Activated T-cell treated with anti-CD3 and anti-CD28 coated beads, Interleukin-2, amount 50 U/mL, for 24 hours (primary cell): Measurements from ENCODE around the gene WDR20.
"Not testable (repeated sequence)": the region's sequence is repeated elsewhere in the genome, so short reads cannot be mapped to it uniquely, and the experiment has no call there.

ENCODE experiments used
- DNase-seq: peaks from one replicate; pipeline ENCODE4 v3.0.0-alpha.2; 2020
- H3K27ac Mint-ChIP-seq: 2 replicates; pipeline ENCODE4 v1.8.0; 2020; ENCODE audit warnings: mild to moderate bottlenecking, mixed read lengths
- H3K27me3 Mint-ChIP-seq: 2 replicates; pipeline ENCODE4 v1.8.0; 2020; ENCODE audit warnings: mixed read lengths
- H3K36me3 Mint-ChIP-seq: 2 replicates; pipeline ENCODE4 v1.8.0; 2020; ENCODE audit warnings: low read depth, mixed read lengths
- H3K4me1 Mint-ChIP-seq: 2 replicates; pipeline ENCODE4 v1.8.0; 2020; ENCODE audit warnings: low read depth, mixed read lengths
- H3K4me3 Mint-ChIP-seq: 2 replicates; pipeline ENCODE4 v1.8.0; 2020; ENCODE audit warnings: mild to moderate bottlenecking, moderate library complexity, mixed read lengths
- H3K9me3 Mint-ChIP-seq: 2 replicates; pipeline ENCODE4 v1.8.0; 2020; ENCODE audit warnings: mixed read lengths

WDR20 gene

DNA sequence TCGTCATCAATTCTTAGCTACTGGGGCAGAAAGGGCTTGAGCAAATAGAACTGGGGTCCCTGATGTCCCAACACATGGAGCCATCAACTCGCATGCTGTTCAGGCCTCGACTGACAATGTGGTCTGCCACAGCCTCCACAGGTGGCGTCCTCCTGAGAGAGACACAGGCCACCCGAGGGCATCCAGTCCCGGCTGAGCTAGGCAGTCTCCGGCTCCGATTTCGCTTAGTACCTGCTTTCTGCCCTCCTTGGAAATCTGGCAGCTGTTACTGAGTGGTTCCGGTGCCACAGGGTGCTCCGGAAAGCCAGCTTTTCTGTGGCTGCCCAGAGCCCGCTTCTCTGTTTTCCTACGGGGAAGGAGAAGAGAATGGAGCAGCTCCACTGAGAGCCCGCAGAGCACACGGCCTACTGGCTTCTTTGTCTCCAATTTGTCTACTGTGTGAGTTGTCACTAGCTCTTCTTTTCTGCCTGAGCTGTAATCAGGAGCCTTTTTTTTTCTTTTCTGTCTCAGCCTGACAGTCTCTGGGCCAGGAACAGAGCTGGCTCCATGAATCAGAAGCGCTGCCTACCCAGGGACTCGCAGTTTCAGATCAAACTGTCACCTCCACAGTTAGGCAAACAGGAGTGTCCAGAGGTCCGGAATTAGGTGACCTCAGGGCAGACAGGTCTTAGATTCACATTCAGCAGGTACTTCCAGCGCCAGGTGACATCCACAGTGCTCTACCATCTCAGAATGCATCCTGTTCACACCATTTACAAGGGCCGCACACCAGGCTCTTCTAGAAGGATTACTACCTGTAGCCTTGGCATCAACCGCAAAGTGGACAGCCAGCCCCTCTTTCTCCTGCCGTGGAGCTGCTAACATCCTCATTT is 92.0 kb downstream of the WDR20 start:
- no peak overlapping the region for H3K27ac Mint-ChIP-seq
- H3K4me1 Mint-ChIP-seq, result no peaks in the 10 kb centered on the region
- no peak for DNase-seq
- H3K27me3 Mint-ChIP-seq, result no peaks in the 10 kb centered on the region
- H3K4me3 Mint-ChIP-seq, result no peak overlapping the region
- no peaks in the 10 kb centered on the region for H3K36me3 Mint-ChIP-seq
- no peaks in the 10 kb centered on the region for H3K9me3 Mint-ChIP-seq

DNA sequence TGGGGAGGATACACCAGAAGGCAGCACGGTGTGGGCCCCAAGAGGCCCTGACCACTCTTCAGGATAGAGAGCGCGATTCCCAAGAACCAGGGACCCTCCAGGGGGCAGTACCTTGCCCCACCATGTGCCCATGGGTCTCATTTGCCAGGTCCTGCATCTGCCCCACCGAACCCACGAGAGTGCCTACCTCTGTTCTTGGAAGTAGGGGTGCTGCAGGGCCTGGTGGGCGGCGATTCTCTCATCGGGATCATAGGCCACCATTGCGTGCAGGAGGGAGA is 92.6 kb downstream of the WDR20 start:
- H3K9me3 Mint-ChIP-seq, result no peaks in the 10 kb centered on the region
- DNase-seq, result no peak
- H3K27ac Mint-ChIP-seq, result no peak overlapping the region
- no peaks in the 10 kb centered on the region for H3K36me3 Mint-ChIP-seq
- no peaks in the 10 kb centered on the region for H3K4me1 Mint-ChIP-seq
- no peaks in the 10 kb centered on the region for H3K27me3 Mint-ChIP-seq
- no peak overlapping the region for H3K4me3 Mint-ChIP-seq

DNA sequence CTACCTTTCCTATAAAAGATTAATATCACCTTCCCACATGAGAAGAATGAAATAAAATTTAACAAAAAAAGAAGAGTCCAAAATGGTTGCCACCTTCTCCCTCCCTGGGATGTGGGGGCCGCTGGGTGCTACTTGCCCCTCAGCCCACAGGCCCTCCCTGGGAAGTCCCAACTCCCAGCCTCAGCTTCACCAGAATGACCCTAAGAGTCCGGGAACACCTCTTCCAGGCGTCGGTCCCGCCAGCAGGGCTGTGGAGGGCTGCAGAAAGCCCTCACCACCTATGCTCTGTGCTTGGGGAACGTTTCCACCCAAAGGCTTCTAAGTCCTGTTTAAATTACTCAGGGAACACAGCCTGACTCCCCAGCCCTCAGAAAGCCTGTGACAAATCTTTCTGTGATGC is 93.4 kb downstream of the WDR20 start:
- Mint-ChIP-seq H3K27me3 (no peaks in the 10 kb centered on the region), H3K4me3 (no peak overlapping the region), H3K36me3 (no peaks in the 10 kb centered on the region), H3K27ac (no peak overlapping the region), H3K4me1 (no peaks in the 10 kb centered on the region), H3K9me3 (no peaks in the 10 kb centered on the region)
- no peak for DNase-seq

DNA sequence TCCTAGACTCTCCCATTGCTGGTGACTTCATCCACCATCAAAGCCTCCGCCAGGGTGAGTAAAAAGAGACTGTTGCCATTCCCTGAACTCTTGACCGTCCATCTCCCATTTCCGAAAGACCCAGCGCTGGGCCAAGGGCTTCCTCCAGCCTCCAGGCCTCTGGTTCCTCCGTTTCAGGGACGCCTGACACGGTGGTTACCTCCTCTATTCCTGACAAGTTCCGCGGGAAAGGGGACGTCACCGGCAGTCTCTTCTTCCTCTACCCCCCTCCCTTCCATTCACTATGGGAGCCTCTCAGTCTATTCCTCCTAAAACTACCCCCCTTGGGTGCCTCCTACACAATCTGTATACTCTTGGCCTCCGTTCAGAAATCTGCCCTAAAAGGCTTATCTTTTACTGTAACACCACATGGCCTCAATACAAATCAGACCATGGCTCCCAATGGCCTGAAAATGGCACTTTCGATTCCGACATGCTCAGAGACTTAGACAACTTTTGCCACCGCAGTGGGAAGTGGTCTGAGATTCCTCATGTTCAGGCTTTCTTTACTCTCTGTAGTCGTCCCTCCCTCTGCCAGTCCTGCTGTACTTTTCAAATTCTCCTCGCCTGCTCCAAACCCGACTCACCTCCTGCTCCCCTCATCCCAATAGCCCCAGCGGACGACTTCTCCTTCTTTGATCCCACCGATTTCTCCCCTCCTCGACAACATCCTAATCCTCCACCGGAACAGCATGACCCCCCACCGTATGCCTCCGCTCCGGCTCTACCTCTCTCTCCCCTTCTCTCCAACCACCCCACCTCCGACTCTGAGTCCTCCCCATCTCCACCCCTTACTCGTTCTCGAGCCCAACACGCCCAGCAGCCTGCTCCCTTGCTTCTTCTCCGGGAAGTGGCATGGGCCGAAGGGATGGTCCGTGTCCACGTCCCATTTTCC is 94.9 kb downstream of the WDR20 start:
- Mint-ChIP-seq H3K4me3 (no peak overlapping the region), H3K27ac (no peak overlapping the region), H3K9me3 (no peaks in the 10 kb centered on the region), H3K4me1 (no peaks in the 10 kb centered on the region), H3K27me3 (no peaks in the 10 kb centered on the region), H3K36me3 (no peaks in the 10 kb centered on the region)
- no peak for DNase-seq

DNA sequence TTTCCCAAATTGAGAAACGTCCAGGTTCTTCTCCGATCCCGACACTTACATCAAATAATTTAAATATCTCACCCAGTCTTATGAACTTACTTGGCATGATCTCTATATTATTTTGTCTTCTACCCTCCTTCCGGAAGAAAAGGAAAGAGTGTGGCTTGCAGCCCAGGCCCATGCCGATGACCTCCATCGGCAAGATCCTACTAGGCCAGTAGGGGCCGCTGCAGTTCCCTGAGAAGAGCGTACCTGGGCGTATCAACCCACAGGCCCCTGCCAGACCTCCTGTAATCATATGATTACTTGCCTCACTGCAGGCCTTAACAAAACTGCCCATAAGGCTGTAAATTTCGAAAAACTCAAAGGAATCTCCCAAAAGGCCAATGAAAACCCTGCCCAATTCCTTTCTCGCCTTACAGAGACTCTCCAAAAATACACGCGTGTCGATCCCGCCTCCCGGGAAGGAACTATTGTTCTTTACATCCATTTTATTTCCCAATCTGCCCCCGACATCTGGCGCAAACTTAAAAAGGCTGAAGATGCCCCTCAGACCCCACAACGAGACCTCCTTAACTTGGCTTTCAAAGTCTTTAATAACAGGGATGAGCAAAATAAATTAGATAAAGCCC is 95.7 kb downstream of the WDR20 start:
- H3K27me3 Mint-ChIP-seq, result no peaks in the 10 kb centered on the region
- peak; percentile 82 for DNase-seq
- no peaks in the 10 kb centered on the region for H3K36me3 Mint-ChIP-seq
- H3K4me1 Mint-ChIP-seq, result no peaks in the 10 kb centered on the region
- H3K9me3 Mint-ChIP-seq, result no peaks in the 10 kb centered on the region
- H3K4me3 Mint-ChIP-seq, result no peak overlapping the region
- H3K27ac Mint-ChIP-seq, result no peak overlapping the region

DNA sequence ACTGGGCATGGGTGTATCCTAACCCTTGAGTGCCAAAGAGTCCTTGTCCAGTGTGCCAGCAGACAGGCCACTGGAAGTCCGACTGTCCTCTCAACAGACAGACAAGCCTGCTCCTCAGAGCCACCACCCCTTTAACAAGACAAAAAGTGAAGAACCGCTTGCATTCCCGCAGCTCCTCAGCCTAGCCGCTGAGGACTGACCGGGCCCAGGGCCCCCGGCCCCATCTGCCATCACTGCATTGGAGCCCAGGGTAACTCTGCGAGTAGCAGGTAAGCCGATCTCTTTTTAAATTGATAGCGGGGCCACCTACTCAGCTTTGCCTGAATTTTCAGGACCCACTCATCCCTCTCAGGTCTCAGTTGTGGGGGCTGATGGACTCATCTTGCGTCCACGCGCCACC is 96.3 kb downstream of the WDR20 start:
- no peaks in the 10 kb centered on the region for H3K4me1 Mint-ChIP-seq
- no peak overlapping the region for H3K4me3 Mint-ChIP-seq
- DNase-seq, result no peak
- H3K27ac Mint-ChIP-seq, result no peak overlapping the region
- no peaks in the 10 kb centered on the region for H3K9me3 Mint-ChIP-seq
- no peaks in the 10 kb centered on the region for H3K27me3 Mint-ChIP-seq
- no peaks in the 10 kb centered on the region for H3K36me3 Mint-ChIP-seq

DNA sequence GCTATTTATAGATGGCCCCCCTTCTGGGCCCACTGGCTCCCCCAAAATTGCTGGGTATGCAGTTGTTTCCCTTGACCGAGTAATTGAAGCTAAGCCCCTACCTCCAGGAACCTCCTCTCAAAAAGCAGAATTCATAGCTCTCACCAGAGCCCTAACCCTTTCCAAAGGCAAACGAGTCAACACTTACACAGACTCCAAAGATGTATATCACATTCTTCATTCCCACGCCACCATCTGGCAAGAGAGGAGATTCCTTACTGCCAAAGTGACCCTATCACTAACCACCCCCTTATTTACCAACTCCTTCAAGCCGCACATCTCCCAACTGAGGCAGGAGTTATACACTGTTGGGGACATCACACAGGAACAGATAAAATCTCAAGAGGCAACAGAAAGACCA is 98.4 kb downstream of the WDR20 start:
- Mint-ChIP-seq H3K9me3 (no peaks in the 10 kb centered on the region), H3K4me3 (no peak overlapping the region), H3K27me3 (no peaks in the 10 kb centered on the region), H3K27ac (no peak overlapping the region), H3K4me1 (no peaks in the 10 kb centered on the region), H3K36me3 (no peaks in the 10 kb centered on the region)
- DNase-seq, result no peak

DNA sequence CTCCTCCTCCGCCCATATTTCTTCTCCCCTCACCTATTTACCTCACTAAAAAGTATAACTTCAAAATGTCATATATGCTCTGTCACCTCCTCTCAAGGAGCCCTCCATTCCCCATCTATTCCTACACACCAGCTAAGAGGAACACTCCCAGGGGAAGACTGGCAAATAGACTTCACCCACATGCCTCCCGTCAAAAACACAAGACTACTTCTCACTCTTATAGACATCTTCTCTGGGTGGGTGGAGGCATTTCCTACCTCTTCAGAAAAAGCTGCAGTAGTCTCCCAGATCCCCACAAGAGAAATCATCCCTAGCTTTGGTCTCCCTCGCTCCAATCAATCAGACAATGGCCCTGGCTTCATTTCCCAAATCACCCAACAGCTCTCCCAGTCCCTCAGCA is 99.1 kb downstream of the WDR20 start:
- no peaks in the 10 kb centered on the region for H3K27me3 Mint-ChIP-seq
- no peak overlapping the region for H3K27ac Mint-ChIP-seq
- no peaks in the 10 kb centered on the region for H3K4me1 Mint-ChIP-seq
- no peaks in the 10 kb centered on the region for H3K36me3 Mint-ChIP-seq
- no peak overlapping the region for H3K4me3 Mint-ChIP-seq
- no peaks in the 10 kb centered on the region for H3K9me3 Mint-ChIP-seq
- no peak for DNase-seq

DNA sequence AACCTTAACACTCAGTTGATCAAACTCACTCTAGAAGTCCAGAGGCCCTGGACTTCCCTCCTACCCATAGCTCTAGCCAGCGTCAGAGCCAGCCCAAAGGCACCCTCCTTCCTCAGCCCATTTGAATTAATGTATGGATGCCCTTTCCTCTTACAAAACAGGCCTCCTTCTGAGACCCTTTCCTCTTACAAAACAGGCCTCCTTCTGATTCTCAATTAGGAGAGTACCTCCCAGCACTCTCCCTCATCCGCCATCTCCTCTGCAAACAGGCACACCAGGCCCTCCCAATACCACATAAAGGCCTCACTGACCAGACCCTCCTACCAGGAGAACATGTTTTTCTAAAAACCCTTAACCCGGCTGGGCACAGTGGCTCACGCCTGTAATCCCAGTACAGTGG is 99.5 kb downstream of the WDR20 start:
- Mint-ChIP-seq H3K9me3 (no peaks in the 10 kb centered on the region), H3K4me3 (no peak overlapping the region), H3K4me1 (no peaks in the 10 kb centered on the region), H3K36me3 (no peaks in the 10 kb centered on the region), H3K27me3 (no peaks in the 10 kb centered on the region), H3K27ac (no peak overlapping the region)
- no peak for DNase-seq

DNA sequence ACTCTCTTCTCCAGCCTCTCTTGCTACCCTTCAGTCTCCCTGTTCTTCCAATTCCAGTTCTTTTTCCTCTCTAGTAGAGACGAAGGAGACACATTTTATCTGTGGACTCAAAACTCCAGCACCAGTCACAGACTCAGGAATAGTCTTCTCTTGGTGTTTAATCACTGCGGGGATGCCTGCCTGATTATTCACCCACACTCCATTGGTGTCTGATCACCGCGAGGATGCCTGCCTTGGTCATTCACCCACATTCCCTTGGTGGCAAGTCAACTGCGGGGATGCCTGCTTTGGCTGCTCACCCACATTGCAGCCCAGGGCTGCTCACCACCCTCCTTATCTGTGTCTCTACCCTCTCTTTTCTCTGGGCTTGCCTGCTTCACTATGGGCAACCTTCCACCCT is 100.8 kb downstream of the WDR20 start:
- H3K27me3 Mint-ChIP-seq, H3K27ac Mint-ChIP-seq, DNase-seq, H3K9me3 Mint-ChIP-seq, H3K4me1 Mint-ChIP-seq, H3K36me3 Mint-ChIP-seq, H3K4me3 Mint-ChIP-seq: not testable (repeated sequence)

DNA sequence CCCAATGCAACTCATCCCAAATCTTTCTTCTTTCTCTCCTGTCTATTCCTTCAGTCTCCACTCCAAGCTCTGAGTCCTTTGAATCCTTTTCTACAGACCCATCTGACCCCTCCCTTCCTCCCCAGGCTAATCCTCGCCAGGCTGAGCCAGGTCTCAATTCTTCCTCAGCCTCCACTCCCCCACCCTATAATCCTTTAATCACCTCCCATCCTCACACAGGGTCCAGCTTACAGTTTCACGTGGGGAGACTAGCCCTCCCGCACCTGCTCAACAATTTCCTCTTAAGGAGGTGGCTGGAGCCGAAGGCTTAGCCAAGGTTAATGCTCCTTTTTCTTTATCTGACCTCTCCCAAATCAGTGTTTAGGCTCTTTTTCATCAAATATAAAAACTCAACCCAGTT is 101.5 kb downstream of the WDR20 start:
- H3K4me1 Mint-ChIP-seq, result no peaks in the 10 kb centered on the region
- no peaks in the 10 kb centered on the region for H3K36me3 Mint-ChIP-seq
- no peaks in the 10 kb centered on the region for H3K9me3 Mint-ChIP-seq

DNA sequence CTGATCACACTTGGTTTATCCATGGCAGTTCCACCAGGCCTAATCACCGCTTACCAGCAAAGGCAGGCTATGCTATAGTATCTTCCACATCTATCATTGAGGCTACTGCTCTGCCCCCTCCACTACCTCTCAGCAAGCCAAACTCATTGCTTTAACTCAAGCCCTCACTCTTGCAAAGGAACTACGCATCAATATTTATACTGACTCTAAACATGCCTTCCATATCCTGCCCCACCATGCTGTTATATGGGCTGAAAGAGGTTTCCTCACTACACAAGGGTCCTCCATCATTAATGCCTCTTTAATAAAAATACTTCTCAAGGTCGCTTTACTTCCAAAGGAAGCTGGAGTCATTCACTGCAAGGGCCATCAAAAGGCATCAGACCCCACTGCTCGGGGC is 104.1 kb downstream of the WDR20 start:
- not testable (repeated sequence) for H3K36me3 Mint-ChIP-seq, H3K27ac Mint-ChIP-seq, H3K9me3 Mint-ChIP-seq, DNase-seq, H3K4me3 Mint-ChIP-seq, H3K27me3 Mint-ChIP-seq, H3K4me1 Mint-ChIP-seq

More for the DNA sequence above, 101.5 kb downstream of the WDR20 start:
- Mint-ChIP-seq H3K4me3 (no peak overlapping the region), H3K27me3 (no peaks in the 10 kb centered on the region), H3K27ac (no peak overlapping the region)
- DNase-seq, result no peak

DNA sequence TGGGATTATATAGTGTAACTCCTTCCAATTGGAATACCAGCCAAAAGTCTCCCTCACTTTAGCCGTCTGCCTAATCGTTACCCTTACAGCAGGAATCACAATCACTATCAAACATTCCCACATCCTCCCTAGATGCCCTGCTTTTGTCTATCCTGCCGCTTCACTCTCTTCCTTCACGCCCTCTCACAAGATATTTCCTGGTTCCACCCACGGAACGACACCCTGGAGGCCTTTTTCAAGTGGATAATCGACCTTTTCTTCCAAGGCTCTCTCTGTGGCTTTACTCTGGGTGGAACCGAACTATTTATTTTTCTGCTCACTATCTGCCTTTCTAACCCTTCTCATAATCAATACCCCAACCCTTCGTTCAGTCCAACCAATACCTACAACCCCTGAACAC is 106.4 kb downstream of the WDR20 start:
- H3K36me3 Mint-ChIP-seq, result no peaks in the 10 kb centered on the region
- no peaks in the 10 kb centered on the region for H3K27me3 Mint-ChIP-seq
- no peaks in the 10 kb centered on the region for H3K4me1 Mint-ChIP-seq
- no peak overlapping the region for H3K27ac Mint-ChIP-seq
- H3K4me3 Mint-ChIP-seq, result no peak overlapping the region
- no peaks in the 10 kb centered on the region for H3K9me3 Mint-ChIP-seq
- DNase-seq, result no peak

DNA sequence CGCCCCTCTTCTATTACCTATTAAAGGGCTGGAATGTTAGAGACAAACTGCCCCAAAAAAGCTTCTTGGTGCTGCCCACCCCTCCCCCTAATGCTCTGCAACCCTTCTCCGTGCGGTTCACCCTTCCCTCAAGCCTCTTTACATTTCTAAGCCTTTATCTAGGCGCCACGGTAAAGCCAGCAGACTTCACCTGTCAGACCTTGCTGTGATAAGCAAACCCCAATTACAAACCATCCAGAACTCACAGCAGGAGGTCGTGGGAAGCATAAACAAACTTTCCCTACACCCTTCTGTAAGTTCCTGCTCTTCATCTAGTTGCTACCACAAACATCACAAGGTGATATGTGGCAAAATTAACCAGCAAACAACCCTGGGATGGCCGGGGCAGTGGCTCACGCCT is 108.4 kb downstream of the WDR20 start:
- Mint-ChIP-seq H3K27me3 (no peaks in the 10 kb centered on the region), H3K4me3 (no peak overlapping the region), H3K36me3 (no peaks in the 10 kb centered on the region), H3K9me3 (no peaks in the 10 kb centered on the region), H3K4me1 (no peaks in the 10 kb centered on the region), H3K27ac (no peak overlapping the region)
- DNase-seq, result no peak

DNA sequence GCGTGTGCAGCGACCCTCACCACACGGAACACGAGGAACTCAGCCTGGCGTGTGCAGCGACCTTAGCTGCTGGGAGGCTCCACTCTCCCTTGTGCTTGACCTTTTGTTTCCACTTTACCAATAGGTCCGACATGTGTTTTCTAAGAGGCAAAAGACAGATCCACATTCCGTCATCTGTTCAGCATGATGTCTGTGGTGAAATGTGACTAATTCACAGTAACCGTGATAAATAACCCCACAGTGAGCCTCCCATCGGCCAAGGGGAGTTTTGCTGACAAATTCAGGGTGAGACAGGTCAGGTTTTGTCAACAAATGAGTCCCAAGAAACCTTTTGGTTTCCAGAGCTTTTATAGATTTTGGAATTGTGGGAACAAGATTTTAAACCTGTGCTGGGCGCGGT is 109.3 kb downstream of the WDR20 start:
- no peaks in the 10 kb centered on the region for H3K27me3 Mint-ChIP-seq
- H3K36me3 Mint-ChIP-seq, result no peaks in the 10 kb centered on the region
- no peaks in the 10 kb centered on the region for H3K4me1 Mint-ChIP-seq
- no peaks in the 10 kb centered on the region for H3K9me3 Mint-ChIP-seq
- no peak overlapping the region for H3K4me3 Mint-ChIP-seq
- no peak for DNase-seq
- no peak overlapping the region for H3K27ac Mint-ChIP-seq
